IMR-90 (cell line): ENCODE results near the gene MTM1.
A peak's percentile ranks its signal among the peaks of the same experiment; 100 is the strongest.

Experiments used
- POLR2A ChIP-seq: IDR thresholded peaks from 2 replicates; pipeline ENCODE4 v1.6.1; 2012; ENCODE audit warnings: mild to moderate bottlenecking, low read depth, low read length
- RAD21 ChIP-seq: IDR thresholded peaks from 2 replicates; pipeline ENCODE4 v1.6.1; 2012; ENCODE audit warnings: low read length, improper control_type of control experiment
- RFX5 ChIP-seq: IDR thresholded peaks from 2 replicates; pipeline ENCODE4 v1.8.0; 2012; ENCODE audit warnings: low read depth, mild to moderate bottlenecking, low read length, moderate library complexity
- TF ChIP-seq, protein P1 (sequence below): conservative IDR thresholded peaks from 2 replicates; pipeline ENCODE4 v1.5.1; 2012; ENCODE audit warnings: mild to moderate bottlenecking, low read depth, low read length, improper control_type of control experiment
- TF ChIP-seq, protein P2 (sequence below): fragments of 150-350 bp; IDR thresholded peaks from 2 replicates; pipeline ENCODE4 v1.6.1; 2017; ENCODE audit warnings: mild to moderate bottlenecking, antibody characterized with exemption, low read length, low read depth

DNA sequence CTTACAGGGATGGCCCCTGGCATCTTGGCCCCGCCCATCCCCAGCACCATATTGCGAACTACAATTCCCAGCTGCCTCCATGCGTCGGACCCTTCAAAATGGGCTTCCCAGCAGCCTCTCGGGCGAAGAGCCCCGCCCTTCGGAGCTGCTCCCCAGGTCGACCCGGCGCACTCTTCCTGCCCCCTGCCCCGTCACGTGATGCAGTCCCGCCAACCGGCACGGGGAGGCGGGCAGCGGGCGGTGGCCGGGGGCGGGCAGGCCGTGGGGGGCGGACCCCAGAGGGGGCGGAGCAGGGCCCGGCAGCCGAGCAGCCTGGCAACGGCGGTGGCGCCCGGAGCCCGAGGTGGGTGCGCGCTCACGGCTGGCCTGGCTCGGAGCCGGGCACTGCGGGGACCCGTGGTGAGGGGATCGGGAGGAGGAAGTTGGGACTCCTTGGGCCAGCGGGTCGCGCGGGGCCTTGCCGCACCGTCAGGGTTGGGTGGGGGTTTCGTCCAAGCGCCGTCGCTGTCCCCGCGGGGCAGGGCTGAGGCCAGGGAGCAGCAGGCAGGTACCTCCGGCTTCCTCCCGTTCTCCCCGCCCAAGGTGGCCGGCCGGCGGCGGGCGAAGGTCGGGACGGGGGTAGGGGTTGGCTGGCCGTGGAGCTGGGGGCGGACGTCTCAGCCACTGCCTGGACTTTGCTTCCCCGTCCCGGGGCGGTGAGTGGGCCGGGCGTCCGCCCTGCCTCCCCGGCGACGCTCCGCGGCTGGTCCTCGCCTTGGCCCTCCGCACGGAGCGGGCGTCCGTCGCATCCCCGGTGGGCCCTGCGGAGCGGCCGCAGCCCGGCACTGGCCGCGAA is at the start of gene MTM1:
- TF ChIP-seq, protein P1, sequence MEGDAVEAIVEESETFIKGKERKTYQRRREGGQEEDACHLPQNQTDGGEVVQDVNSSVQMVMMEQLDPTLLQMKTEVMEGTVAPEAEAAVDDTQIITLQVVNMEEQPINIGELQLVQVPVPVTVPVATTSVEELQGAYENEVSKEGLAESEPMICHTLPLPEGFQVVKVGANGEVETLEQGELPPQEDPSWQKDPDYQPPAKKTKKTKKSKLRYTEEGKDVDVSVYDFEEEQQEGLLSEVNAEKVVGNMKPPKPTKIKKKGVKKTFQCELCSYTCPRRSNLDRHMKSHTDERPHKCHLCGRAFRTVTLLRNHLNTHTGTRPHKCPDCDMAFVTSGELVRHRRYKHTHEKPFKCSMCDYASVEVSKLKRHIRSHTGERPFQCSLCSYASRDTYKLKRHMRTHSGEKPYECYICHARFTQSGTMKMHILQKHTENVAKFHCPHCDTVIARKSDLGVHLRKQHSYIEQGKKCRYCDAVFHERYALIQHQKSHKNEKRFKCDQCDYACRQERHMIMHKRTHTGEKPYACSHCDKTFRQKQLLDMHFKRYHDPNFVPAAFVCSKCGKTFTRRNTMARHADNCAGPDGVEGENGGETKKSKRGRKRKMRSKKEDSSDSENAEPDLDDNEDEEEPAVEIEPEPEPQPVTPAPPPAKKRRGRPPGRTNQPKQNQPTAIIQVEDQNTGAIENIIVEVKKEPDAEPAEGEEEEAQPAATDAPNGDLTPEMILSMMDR, result no peak
- TF ChIP-seq, protein P2, sequence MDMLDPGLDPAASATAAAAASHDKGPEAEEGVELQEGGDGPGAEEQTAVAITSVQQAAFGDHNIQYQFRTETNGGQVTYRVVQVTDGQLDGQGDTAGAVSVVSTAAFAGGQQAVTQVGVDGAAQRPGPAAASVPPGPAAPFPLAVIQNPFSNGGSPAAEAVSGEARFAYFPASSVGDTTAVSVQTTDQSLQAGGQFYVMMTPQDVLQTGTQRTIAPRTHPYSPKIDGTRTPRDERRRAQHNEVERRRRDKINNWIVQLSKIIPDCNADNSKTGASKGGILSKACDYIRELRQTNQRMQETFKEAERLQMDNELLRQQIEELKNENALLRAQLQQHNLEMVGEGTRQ, result peak; percentile 96
- TF ChIP-seq POLR2A, result peak; percentile 53; the same call in 1 of the 2 replicates
- no peak for TF ChIP-seq RAD21
- no peak for TF ChIP-seq RFX5
